Measurements from ENCODE around the gene DIP2A. TPM values are rescaled to one million over a fixed set of nuclear protein-coding genes. Genes with fewer than 3 reads are reported as not detected.

The DIP2A gene
- total and polyA plus RNA-seq, 2 of the 8 experiments (the other 6 are each of a cell fraction or from before 2014, with no cell fraction given), result 16.0 to 27.1 TPM

DNA sequence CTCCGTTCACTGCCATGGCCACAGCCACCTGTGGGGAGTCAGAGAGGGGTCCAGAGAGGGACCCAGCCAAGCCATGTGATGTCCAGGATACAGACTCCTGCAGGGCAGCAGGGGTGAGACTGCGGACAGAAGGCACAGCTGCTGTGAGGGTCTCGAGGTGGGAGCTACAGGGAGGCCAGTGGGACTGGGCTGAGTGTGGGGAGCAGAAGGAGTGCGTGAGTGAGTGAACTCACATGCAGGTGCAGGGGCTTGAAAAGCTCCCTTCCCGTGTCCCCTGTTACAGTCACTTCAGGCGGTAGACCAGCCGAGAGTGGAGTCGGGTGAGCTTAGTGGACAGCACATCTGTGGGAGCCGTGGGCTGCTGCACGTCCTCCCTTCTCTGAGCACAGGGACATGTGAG is 103.8 kb downstream of the DIP2A start:
- no peaks in the 10 kb centered on the region for H3K79me2 ChIP-seq (ENCODE audit: control insufficient read depth in 1 of 2, insufficient read depth in 2 of 2, low read length in 2 of 2)
- H2BK120ac ChIP-seq (replicated peaks; ENCODE audit: low read depth, low read length), result no peak overlapping the region
- H3K36me3 ChIP-seq (ENCODE audit: control insufficient read depth in 2 of 4, insufficient read depth in 4 of 4, low read length in 3 of 4), result peaks cover 7 to 20% (median 15%) of the 10 kb centered on the region in 4 experiments; a peak in 5 of 8 replicates
- no peaks in the 10 kb centered on the region for H3K23me2 ChIP-seq (ENCODE audit: low read depth, low read length)
- ChIA-PET POLR2A (ENCODE audit: partially characterized antibody) (interaction anchor here (0.6 kb wide), 1 partner anchor 262 kb away, joined by 3 read pairs; no protein-coding TSS in a partner anchor), CTCF (ENCODE audit: partially characterized antibody) (interaction anchor here (1.4 to 2.5 kb wide), 3 partner anchors 9 to 80 kb away, joined by 3 to 9 read pairs (median 3); no protein-coding TSS in a partner anchor)
- H3K79me1 ChIP-seq (ENCODE audit: low read depth, low read length), result no peaks in the 10 kb centered on the region
- no peak overlapping the region for H2BK12ac ChIP-seq (ENCODE audit: low read depth, low read length)
- no peaks in the 10 kb centered on the region for H3K27me3 ChIP-seq (replicated peaks in 1 of 4; ENCODE audit: control insufficient read depth in 3 of 4, extremely low read depth in 1 of 4, insufficient read depth in 3 of 4, low read length in 3 of 4)
- H3K27ac ChIP-seq (ENCODE audit: low read depth, low read length), result no peak overlapping the region
- H3K9ac ChIP-seq (replicated peaks in 1 of 4; ENCODE audit: extremely low read depth in 1 of 4, low read depth in 3 of 4, low read length in 3 of 4), result no peak overlapping the region
- no peak overlapping the region; the same call in 1 of the 2 replicates for H2BK5ac ChIP-seq (ENCODE audit: low read depth, low read length)
- no peak overlapping the region for H3K56ac ChIP-seq (replicated peaks; ENCODE audit: insufficient read length, low read depth, low read length)
- H3K9me3 ChIP-seq (ENCODE audit: insufficient read depth in 2 of 2, low read depth in 1 of 2, low read length in 1 of 2), result no peaks in the 10 kb centered on the region
- no peak overlapping the region for H4K91ac ChIP-seq (replicated peaks; ENCODE audit: insufficient read length, low read length)
- H3K4ac ChIP-seq (replicated peaks; ENCODE audit: insufficient read length, low read depth, low read length), result no peak overlapping the region
- WGBS, 2 experiments (ENCODE audit: extremely low coverage in 1 of 2, insufficient coverage in 1 of 2, insufficient read length in 1 of 2, insufficient replicate concordance in 2 of 2, low coverage in 1 of 2, low lambda C conversion rate in 2 of 2, missing lambda C conversion rate in 1 of 2), result 87% methylated on average over 10 of the region's 10 CpGs; no CpG with 5 or more reads in 1 of the 2 experiments
- H3K14ac ChIP-seq (ENCODE audit: insufficient read length), result no peak overlapping the region
- H4K20me1 ChIP-seq (replicated peaks in 1 of 2; ENCODE audit: control insufficient read depth in 1 of 2, insufficient read depth in 2 of 2, low read length in 2 of 2), result peaks cover 0 to 3% of the 10 kb centered on the region in 2 experiments
- no peak overlapping the region for H4K8ac ChIP-seq (ENCODE audit: extremely low read depth, insufficient read depth, low read length)
- no peak overlapping the region for H3K4me2 ChIP-seq (ENCODE audit: insufficient read depth in 1 of 2, low read depth in 2 of 2, low read length in 2 of 2)
- H3K4me3 ChIP-seq (ENCODE audit: extremely low read depth in 1 of 4, insufficient read depth in 2 of 4, low read depth in 3 of 4, low read length in 4 of 4), result no peak overlapping the region
- H2BK15ac ChIP-seq (ENCODE audit: low read length), result no peak overlapping the region
- H2AK5ac ChIP-seq (ENCODE audit: low read depth, low read length), result no peak overlapping the region
- DNase-seq (ENCODE audit: low read depth in 1 of 2, low spot score in 2 of 2) (no peak), FAIRE-seq (no peak)
- H3K18ac ChIP-seq (ENCODE audit: extremely low read depth, low read length), result no peak overlapping the region
- no peak for TF ChIP-seq FOSL1 (IDR thresholded peaks at IDR 0.05; ENCODE audit: insufficient read depth, low read depth, low read length)
- TF ChIP-seq, protein P1, sequence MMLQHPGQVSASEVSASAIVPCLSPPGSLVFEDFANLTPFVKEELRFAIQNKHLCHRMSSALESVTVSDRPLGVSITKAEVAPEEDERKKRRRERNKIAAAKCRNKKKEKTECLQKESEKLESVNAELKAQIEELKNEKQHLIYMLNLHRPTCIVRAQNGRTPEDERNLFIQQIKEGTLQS (IDR thresholded peaks at IDR 0.05; ENCODE audit: insufficient read depth, low read depth, low read length), result no peak
- TF ChIP-seq POLR2A (IDR thresholded peaks at IDR 0.05; ENCODE audit: control extremely low read depth in 1 of 2, low read depth in 2 of 2, low read length in 2 of 2), result no peak
- no peak overlapping the region for H3K23ac ChIP-seq (ENCODE audit: insufficient read length)
- H4K5ac ChIP-seq (ENCODE audit: insufficient read length, low read depth, low read length), result no peak overlapping the region
- H3K4me1 ChIP-seq (replicated peaks in 1 of 4; ENCODE audit: control insufficient read depth in 3 of 4, insufficient read depth in 4 of 4, low read length in 3 of 4), result no peaks in the 10 kb centered on the region
- H2AFZ ChIP-seq (ENCODE audit: low read length), result no peak overlapping the region
- no peak overlapping the region for H2BK20ac ChIP-seq (ENCODE audit: low read length)
